GM21367 (cell line): ENCODE results near the gene EDA.

Source experiments
- ATAC-seq: cut with Tn5 transposase; IDR thresholded peaks from one replicate; pipeline ENCODE4 v1.9.1; 2021; ENCODE audit not compliant: unreplicated experiment

Gene EDA

DNA sequence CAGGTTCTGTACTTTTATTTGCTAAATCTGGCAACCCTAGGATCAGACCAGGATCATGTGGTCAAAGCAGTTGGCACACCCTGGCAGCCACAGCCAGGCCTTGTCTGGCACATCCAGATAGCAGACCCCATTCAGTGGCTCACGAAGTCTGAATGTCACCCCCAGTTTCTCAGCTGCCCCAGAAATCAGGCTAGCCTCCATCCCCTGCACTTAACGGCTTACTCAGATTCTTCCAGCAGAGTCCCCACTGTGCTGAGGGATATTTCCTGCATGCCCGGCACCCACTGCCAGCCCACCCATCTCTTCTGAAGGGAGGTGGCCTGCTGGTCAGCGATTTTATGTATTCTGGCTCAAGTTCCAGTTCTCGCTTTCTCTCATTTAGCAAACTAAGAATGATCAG lies 438.5 kb downstream of the EDA start:
- no peak for ATAC-seq

DNA sequence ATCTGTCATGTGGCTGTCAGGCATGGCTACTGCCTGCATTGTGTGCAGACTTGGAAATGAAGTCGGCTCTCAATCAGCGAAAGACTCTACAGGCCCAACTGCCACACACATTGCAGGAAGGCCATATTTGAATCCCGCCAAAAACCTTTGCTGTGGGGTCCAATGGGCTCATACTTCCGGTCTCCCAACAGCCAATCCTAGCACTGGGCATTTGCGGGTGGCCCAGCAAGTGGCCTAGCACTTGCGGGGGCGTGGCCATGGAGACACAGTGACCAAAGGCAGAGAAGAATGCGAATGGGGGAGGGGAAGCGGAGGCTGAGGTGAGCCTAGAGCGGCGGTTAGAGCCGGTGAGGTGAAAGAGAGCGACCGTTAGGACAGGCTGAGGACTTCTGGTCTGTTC lies 446.2 kb downstream of the EDA start, which contains the start of gene OTUD6A:
Gene OTUD6A, plus strand, starts transcription at position 382 of the 400 bp plus-strand sequence. CDS start 68 bp downstream, outside the sequence.
- no peak for ATAC-seq

DNA sequence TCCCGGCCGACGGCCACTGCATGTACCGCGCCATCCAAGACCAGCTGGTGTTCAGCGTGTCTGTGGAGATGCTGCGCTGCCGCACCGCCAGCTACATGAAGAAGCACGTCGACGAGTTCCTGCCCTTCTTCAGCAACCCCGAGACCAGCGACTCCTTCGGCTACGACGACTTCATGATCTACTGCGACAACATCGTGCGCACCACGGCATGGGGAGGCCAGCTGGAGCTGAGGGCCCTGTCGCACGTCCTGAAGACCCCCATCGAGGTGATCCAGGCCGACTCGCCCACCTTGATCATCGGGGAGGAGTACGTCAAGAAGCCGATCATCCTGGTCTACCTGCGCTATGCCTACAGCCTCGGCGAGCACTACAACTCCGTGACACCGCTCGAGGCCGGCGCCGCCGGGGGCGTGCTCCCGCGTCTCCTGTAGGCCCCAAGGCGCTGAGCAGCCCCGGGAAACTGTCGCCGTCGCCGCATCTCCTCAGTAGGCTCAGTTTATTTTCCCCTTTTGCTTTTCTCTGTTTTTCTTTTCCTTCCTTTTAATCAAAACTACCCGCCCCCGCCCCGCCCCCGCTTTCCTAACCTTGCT lies 447.1 kb downstream of the EDA start:
- no peak for ATAC-seq

GRCh38 chrX:70066646-70067045 lies 450.7 kb downstream of the EDA start:
- no peak for ATAC-seq

DNA sequence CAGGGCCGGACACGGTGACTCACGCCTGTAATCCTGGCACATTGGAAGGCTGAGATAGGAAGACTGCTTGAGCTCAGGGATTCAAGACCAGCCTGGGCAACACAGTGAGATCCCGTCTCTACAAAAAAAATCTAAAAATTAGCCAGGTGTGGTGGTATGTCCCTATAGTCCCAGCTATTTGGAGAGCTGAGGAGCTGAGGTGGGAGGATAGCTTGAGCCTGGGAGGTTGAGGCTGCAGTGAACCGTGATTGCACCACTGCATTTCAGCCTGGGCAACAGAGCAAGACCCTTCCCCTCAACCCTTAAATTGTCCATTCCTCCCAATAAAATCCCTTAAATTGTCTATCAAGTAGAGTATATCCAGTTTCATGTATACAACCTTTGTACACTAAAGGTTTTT lies 463.4 kb downstream of the EDA start:
- no peak for ATAC-seq

DNA sequence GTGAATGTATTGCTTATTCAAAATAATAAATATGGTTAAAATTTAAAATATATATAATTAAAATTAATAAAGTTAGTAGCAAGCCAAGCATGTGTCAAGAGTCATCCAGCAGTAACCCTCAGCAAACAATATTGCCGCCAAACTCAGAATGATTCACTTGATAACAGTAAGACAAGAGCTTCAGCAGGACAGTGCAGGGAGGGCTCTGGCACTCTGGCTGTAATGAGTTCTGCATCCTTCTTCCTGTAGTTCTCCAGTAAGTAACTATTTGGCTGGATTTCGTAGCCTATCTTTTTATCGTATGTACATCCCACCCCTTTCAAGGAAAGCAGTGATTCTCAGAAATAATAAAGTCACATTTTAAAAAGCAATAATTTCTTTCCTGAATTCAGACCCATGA lies 464.0 kb downstream of the EDA start:
- no peak for ATAC-seq

- ATAC-seq = no peak
Observed at GRCh38 chrX:70082723-70083122, 466.8 kb downstream of the EDA start.

GRCh38 chrX:70084592-70085240 lies 468.8 kb downstream of the EDA start:
- no peak for ATAC-seq

GRCh38 chrX:70087857-70088630 lies 472.1 kb downstream of the EDA start:
- no peak for ATAC-seq

DNA sequence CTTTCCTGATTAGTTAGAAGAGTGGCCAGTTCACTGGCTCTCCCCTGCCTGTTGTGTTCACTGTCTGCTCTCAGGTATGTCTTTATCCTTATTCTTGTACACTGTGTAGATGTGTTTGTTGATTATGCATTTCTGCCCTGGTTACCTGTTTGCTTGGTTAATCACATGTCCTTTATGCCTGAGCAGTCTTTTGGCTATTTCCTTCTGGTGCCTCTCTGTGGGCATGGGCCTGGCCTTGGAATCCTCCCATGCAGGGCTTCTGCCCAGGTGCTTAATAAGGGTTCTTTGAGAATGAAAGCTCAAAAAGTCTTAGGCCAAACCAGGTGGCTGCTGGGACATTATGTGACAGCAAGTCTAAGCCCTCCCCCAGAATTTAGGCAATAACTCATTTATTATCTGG lies 472.8 kb downstream of the EDA start:
- ATAC-seq = no peak
